ENCODE measurements around the gene KIAA1549. TPM values are rescaled to one million over a fixed set of nuclear protein-coding genes. Genes with fewer than 3 reads are reported as not detected.

Gene KIAA1549
- total RNA-seq, 1 experiment from 2014 or later, result 26.6 TPM

DNA sequence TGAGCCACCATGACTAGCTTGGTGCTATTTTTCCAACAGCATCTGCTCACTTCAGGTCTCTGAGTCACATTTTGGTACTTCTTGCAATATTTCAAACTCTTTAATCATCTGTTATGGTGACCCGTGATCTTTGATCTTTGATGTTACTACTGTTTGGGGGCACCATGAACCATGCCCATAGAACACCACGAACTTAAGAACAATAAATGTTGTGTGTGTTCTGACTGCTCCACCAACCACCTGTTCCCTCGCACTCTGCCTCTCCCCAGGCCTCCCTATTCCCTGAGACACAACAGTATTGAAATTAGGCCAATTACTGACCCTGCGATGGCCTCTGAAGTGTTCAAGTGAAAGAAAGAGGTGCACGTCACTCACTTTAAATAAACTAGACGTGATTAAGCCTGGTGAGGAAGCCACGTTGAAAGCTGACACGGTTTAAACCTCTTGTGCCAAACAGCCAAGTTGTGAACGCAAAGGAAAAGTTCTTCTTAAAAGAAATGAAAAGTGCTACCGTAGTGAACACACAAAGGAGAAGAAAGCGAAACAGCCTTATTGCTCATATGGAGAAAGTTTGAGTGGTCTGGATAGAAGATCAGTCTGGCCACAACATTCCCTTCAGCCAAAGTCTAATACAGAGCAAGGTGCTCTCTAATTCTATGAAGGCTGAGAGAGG is 156.0 kb downstream of the KIAA1549 start:
- ChIA-PET CTCF (no interaction called here), POLR2A (ENCODE audit: unreplicated experiment) (no interaction called here)
- H3K79me2 ChIP-seq (ENCODE audit: low read depth), result no peaks in the 10 kb centered on the region
- H2AFZ ChIP-seq, result no peak overlapping the region
- no peaks in the 10 kb centered on the region for H3K9me2 ChIP-seq (ENCODE audit: insufficient read depth)
- intact Hi-C loops (cut with micrococcal nuclease; ENCODE audit: unreplicated experiment), result no loop called here
- H3K27me3 ChIP-seq (ENCODE audit: insufficient read depth, low read depth), result no peaks in the 10 kb centered on the region
- no peak overlapping the region for H3K4me2 ChIP-seq
- H3K4me1 ChIP-seq (replicated peaks; ENCODE audit: insufficient read depth), result no peaks in the 10 kb centered on the region
- H4K20me1 ChIP-seq (ENCODE audit: insufficient read depth), result no peaks in the 10 kb centered on the region
- H3F3A ChIP-seq (ENCODE audit: insufficient read depth, low read depth), result no peaks in the 10 kb centered on the region
- no peaks in the 10 kb centered on the region for H3K36me3 ChIP-seq (ENCODE audit: low read depth)
- TF ChIP-seq, protein P1, sequence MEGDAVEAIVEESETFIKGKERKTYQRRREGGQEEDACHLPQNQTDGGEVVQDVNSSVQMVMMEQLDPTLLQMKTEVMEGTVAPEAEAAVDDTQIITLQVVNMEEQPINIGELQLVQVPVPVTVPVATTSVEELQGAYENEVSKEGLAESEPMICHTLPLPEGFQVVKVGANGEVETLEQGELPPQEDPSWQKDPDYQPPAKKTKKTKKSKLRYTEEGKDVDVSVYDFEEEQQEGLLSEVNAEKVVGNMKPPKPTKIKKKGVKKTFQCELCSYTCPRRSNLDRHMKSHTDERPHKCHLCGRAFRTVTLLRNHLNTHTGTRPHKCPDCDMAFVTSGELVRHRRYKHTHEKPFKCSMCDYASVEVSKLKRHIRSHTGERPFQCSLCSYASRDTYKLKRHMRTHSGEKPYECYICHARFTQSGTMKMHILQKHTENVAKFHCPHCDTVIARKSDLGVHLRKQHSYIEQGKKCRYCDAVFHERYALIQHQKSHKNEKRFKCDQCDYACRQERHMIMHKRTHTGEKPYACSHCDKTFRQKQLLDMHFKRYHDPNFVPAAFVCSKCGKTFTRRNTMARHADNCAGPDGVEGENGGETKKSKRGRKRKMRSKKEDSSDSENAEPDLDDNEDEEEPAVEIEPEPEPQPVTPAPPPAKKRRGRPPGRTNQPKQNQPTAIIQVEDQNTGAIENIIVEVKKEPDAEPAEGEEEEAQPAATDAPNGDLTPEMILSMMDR (conservative IDR thresholded peaks at IDR 0.05), result no peak
- no peak for TF ChIP-seq EZH2 (IDR thresholded peaks at IDR 0.05; ENCODE audit: low read depth)
- H3K4me3 ChIP-seq, result no peak overlapping the region
- H3K9me3 ChIP-seq (ENCODE audit: insufficient read depth, low read depth), result no peaks in the 10 kb centered on the region
- DNase-seq, result no peak
- H3K27ac ChIP-seq, result no peak overlapping the region
- no TSS peak for BruUV-seq (replicated peaks)

DNA sequence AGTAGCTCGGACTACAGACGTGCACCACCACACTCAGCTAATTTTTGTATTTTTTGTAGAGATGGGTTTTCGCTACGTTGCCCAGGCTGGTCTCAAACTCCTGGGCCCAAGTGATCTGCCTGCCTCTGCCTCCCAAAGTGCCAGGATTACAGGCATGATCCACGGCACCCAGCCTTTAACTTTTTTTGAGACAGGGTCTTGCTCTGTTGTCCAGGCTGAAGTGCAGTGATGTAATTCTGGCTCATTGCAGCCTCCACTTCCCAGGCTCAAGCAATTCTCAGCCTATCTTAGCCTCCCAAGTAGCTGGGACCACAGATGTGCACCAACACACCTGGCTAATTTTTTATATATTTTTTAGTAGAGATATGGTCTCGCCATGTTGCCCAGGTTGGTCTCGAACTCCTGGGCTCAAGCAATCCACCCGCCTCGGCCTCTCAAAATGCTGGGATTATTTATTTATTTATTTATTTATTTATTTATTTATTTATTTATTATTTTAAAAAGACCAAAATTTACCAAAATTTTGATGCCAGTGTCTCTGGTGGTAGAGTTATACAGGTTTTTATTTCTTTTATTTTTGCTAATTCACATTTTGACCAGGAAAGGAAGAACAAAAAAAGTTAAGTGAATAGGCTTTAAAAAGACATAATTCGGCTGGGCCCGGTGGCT is 158.2 kb downstream of the KIAA1549 start:
- Histone ChIP-seq H3K9me2 (ENCODE audit: insufficient read depth) (no peaks in the 10 kb centered on the region), H3K36me3 (ENCODE audit: low read depth) (no peaks in the 10 kb centered on the region), H3K4me1 (replicated peaks; ENCODE audit: insufficient read depth) (no peaks in the 10 kb centered on the region), H3K9me3 (ENCODE audit: insufficient read depth, low read depth) (no peaks in the 10 kb centered on the region), H2AFZ (no peak overlapping the region), H3K79me2 (ENCODE audit: low read depth) (no peaks in the 10 kb centered on the region), H4K20me1 (ENCODE audit: insufficient read depth) (no peaks in the 10 kb centered on the region), H3K4me3 (no peak overlapping the region), H3F3A (ENCODE audit: insufficient read depth, low read depth) (no peaks in the 10 kb centered on the region), H3K4me2 (no peak overlapping the region), H3K27ac (no peak overlapping the region), H3K27me3 (ENCODE audit: insufficient read depth, low read depth) (no peaks in the 10 kb centered on the region)
- ChIA-PET POLR2A (ENCODE audit: unreplicated experiment) (no interaction called here), CTCF (interaction anchor here (0.6 kb wide), 1 partner anchor 707 kb away, joined by 4 read pairs; no protein-coding TSS in a partner anchor)
- intact Hi-C loops (cut with micrococcal nuclease; ENCODE audit: unreplicated experiment), result no loop called here
- TF ChIP-seq, protein P1 (conservative IDR thresholded peaks at IDR 0.05), result no peak
- DNase-seq, result no peak
- BruUV-seq (replicated peaks), result no TSS peak

DNA sequence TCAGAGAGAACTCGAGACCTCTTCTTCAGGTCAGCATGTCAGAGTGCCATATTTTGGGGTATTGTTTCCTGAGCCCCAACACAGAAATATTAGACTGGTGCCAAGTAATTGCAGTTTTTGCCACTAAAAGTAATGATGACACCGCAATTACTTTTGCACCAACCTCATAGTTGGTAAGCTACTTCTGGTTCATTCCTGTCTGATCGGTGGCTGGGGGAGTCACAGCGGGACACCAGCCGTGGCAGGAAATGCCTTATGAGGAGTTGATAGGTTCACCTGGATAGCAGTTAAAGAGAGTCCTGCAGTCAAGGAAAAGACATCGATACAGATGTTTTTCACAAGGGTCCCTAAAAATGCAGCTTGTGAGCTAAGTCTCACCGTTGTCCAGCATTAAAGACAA is 159.3 kb downstream of the KIAA1549 start:
- no peak overlapping the region for H2AFZ ChIP-seq
- TF ChIP-seq EZH2 (IDR thresholded peaks at IDR 0.05; ENCODE audit: low read depth), result no peak
- TF ChIP-seq, protein P1 (conservative IDR thresholded peaks at IDR 0.05), result no peak
- H3K9me3 ChIP-seq (ENCODE audit: insufficient read depth, low read depth), result no peaks in the 10 kb centered on the region
- intact Hi-C loops (cut with micrococcal nuclease; ENCODE audit: unreplicated experiment), result no loop called here
- no peak for DNase-seq
- H4K20me1 ChIP-seq (ENCODE audit: insufficient read depth), result no peaks in the 10 kb centered on the region
- H3K4me1 ChIP-seq (replicated peaks; ENCODE audit: insufficient read depth), result no peaks in the 10 kb centered on the region
- ChIA-PET POLR2A (ENCODE audit: unreplicated experiment) (no interaction called here), CTCF (no interaction called here)
- no peaks in the 10 kb centered on the region for H3K27me3 ChIP-seq (ENCODE audit: insufficient read depth, low read depth)
- H3K4me3 ChIP-seq, result no peak overlapping the region
- no peaks in the 10 kb centered on the region for H3F3A ChIP-seq (ENCODE audit: insufficient read depth, low read depth)
- H3K4me2 ChIP-seq, result no peak overlapping the region
- no peaks in the 10 kb centered on the region for H3K79me2 ChIP-seq (ENCODE audit: low read depth)
- no peaks in the 10 kb centered on the region for H3K9me2 ChIP-seq (ENCODE audit: insufficient read depth)
- no peaks in the 10 kb centered on the region for H3K36me3 ChIP-seq (ENCODE audit: low read depth)
- no peak overlapping the region for H3K27ac ChIP-seq
- no TSS peak for BruUV-seq (replicated peaks)
